ENCODE measurements around the gene TBCA. TPM values are rescaled to one million over a fixed set of nuclear protein-coding genes. Genes with fewer than 3 reads are reported as not detected.

The TBCA gene
- total RNA-seq, 2 experiments from 2014 or later = 168 to 178 TPM

- Mint-ChIP-seq H3K27me3 (no peaks in the 10 kb centered on the region), H3K4me3 (no peak overlapping the region), H3K36me3 (ENCODE audit: low read depth) (no peaks in the 10 kb centered on the region), H3K4me1 (peaks cover 17% of the 10 kb centered on the region), H3K27ac (no peak overlapping the region), H3K9me3 (no peaks in the 10 kb centered on the region)
- no peak for DNase-seq
- ChIA-PET CTCF (no interaction called here), POLR2A (no interaction called here)
These were observed 4.9 kb upstream of the TBCA start for GRCh38 chr5:77781076-77781475.

DNA sequence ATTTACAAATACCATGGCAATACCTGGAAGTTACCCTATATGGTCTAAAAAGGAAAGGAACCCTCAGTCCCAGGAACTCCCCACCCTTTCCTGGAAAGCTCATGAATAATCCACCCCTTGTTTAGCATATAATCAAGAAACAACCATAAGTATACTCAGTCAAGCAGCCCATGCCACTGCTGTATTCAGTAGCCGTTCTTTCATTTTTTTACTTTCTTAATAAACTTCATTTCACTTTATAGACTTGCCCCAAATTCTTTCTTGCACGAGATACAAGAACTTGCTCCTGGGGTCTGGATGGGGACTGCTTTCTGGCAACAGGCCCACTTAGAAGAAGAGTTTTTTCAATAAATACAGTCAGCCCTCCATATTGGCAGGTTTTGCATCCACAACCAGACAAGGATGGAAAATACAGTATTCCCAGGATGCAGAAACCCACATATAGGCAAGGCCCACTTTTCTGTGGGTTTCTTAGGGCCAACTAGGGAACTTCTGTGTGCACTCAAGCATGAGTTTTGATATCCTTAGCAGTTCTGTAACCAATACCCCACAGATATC, 2.8 kb upstream of the TBCA start:
- DNase-seq = no peak
- Mint-ChIP-seq H3K27me3 (no peaks in the 10 kb centered on the region), H3K4me1 (peaks cover 31% of the 10 kb centered on the region), H3K27ac (no peak overlapping the region), H3K36me3 (ENCODE audit: low read depth) (peaks cover 12% of the 10 kb centered on the region), H3K9me3 (no peaks in the 10 kb centered on the region), H3K4me3 (no peak overlapping the region)
- ChIA-PET CTCF (no interaction called here), POLR2A (no interaction called here)

GRCh38 chr5:77778398-77778797, 2.3 kb upstream of the TBCA start:
- Mint-ChIP-seq H3K36me3 (ENCODE audit: low read depth) (peaks cover 17% of the 10 kb centered on the region), H3K27ac (peak overlapping the region; percentile 13), H3K27me3 (no peaks in the 10 kb centered on the region), H3K9me3 (no peaks in the 10 kb centered on the region), H3K4me1 (peaks cover 36% of the 10 kb centered on the region), H3K4me3 (no peak overlapping the region)
- CTCF ChIA-PET = no interaction called here
- DNase-seq = no peak
- POLR2A ChIA-PET = no interaction called here

DNA sequence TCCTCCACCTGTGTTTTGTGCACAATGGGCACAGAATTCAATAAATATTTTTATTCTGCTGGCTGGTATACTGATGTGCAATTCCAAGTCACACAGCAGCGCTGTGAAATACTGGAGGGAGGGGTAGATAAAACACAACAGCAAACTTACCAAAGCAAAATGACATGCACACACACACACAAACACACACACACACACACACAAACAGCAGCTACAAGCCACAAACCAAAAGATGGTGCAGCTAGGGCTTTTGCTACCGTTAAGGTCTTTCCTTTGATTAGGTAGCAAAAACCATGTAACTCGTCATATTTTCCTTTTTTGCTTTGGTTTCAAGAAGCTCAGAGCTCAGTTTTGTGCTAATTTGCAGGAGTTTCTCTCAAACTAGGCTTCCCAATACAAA, 1.8 kb upstream of the TBCA start:
- Mint-ChIP-seq H3K4me1 (peaks cover 40% of the 10 kb centered on the region), H3K36me3 (ENCODE audit: low read depth) (peaks cover 17% of the 10 kb centered on the region), H3K27ac (no peak overlapping the region), H3K4me3 (no peak overlapping the region), H3K27me3 (no peaks in the 10 kb centered on the region), H3K9me3 (no peaks in the 10 kb centered on the region)
- DNase-seq = no peak
- ChIA-PET CTCF (no interaction called here), POLR2A (no interaction called here)

- no peak for DNase-seq
- ChIA-PET POLR2A (interaction anchor here (0.9 kb wide), 1 partner anchor 10 kb away, joined by 3 read pairs; no protein-coding TSS in a partner anchor), CTCF (interaction anchor here (0.7 kb wide), 2 partner anchors 812 to 907 kb away, joined by 3 to 4 read pairs; no protein-coding TSS in a partner anchor)
- H3K9me3 Mint-ChIP-seq = no peaks in the 10 kb centered on the region
- peak overlapping the region; percentile 32 for H3K4me3 Mint-ChIP-seq
- no peaks in the 10 kb centered on the region for H3K27me3 Mint-ChIP-seq
- H3K36me3 Mint-ChIP-seq (ENCODE audit: low read depth) = peaks cover 17% of the 10 kb centered on the region
- H3K27ac Mint-ChIP-seq = peak overlapping the region; percentile 22
- peaks cover 41% of the 10 kb centered on the region for H3K4me1 Mint-ChIP-seq
These were observed 1.2 kb upstream of the TBCA start for GRCh38 chr5:77777281-77777892.

DNA sequence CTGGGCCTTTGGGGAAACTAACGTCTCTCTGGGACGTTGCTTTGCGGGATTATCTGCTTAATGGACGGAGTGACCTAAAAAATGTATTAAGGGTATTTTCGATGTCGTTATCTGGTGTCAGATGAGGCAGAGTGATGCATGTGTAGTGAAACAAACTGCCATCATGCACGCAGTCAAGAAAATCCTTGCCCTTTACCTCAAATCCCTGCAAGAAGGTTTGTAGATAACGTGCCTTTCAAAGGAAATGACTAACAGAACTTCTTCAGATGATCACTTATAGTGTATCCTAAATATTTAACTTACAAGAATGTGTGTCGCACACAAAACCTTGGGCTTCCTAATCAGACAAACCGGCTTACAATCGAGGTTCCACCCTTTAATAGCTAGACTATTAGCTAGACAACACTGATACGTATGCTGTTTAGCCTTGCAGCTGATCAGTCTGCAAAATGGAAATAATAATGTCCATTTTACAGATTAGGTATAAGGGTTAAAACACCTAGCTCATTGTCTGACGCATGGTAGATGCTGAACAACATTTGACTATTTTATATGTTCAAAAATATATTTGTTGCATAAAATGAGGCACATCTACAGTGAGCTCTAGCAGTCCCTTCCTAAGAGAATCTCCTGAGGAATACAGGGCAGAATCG, 541 bp upstream of the TBCA start:
- Mint-ChIP-seq H3K36me3 (ENCODE audit: low read depth) (peaks cover 19% of the 10 kb centered on the region), H3K27me3 (no peaks in the 10 kb centered on the region), H3K4me3 (peak overlapping the region; percentile 91), H3K9me3 (no peaks in the 10 kb centered on the region), H3K27ac (peak overlapping the region; percentile 97), H3K4me1 (peaks cover 45% of the 10 kb centered on the region)
- POLR2A ChIA-PET = interaction anchor here (0.9 kb wide), 1 partner anchor 10 kb away, joined by 3 read pairs; no protein-coding TSS in a partner anchor
- no peak for DNase-seq
- CTCF ChIA-PET = interaction anchor here (0.6 to 0.7 kb wide), 3 partner anchors 813 to 1039 kb away, joined by 3 to 4 read pairs (median 3); no protein-coding TSS in a partner anchor

- Mint-ChIP-seq H3K27ac (peak overlapping the region; percentile 97), H3K4me3 (peak overlapping the region; percentile 84), H3K4me1 (peaks cover 53% of the 10 kb centered on the region), H3K36me3 (ENCODE audit: low read depth) (peaks cover 27% of the 10 kb centered on the region), H3K9me3 (no peaks in the 10 kb centered on the region), H3K27me3 (no peaks in the 10 kb centered on the region)
- DNase-seq = no peak
- CTCF ChIA-PET = interaction anchor here (1.4 kb wide), 1 partner anchor 283 kb away, joined by 5 read pairs; the partner anchor contains the start of gene WDR41
- POLR2A ChIA-PET = interaction anchor here (0.7 to 1.7 kb wide), 9 partner anchors 23 to 745 kb away, joined by 3 to 6 read pairs (median 4); partner anchors contain the start of genes AGGF1, AP3B1 and SCAMP1
These were observed 954 bp downstream of the TBCA start for GRCh38 chr5:77774981-77775789.

DNA sequence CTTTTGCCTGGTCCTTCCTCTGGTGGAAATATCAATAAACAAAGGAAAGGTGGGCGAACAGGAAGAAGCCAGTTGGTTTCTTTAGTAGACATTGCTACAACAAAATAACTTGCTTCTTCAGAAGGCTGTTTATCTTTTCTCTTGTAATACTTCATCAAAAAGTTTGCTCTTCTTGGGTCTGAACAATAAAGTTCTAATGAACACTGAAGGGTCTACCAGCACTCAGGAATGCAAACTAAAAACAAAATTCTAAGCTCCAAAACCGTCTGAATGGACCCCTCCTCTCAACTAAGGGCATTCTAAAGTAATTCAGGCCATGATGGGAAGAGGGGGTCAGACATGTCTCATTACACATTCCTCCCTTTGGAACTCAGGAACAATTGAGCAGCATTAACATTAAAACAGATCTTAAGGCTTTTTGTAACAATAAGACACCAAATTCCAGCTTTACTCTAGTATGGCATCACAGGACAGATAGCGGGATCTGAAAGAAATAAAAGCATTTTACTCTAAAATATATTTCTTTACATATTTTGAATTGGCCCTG, 2.3 kb downstream of the TBCA start:
- no peaks in the 10 kb centered on the region for H3K9me3 Mint-ChIP-seq
- H3K4me1 Mint-ChIP-seq = peaks cover 54% of the 10 kb centered on the region
- DNase-seq = no peak
- H3K36me3 Mint-ChIP-seq (ENCODE audit: low read depth) = peaks cover 32% of the 10 kb centered on the region
- H3K4me3 Mint-ChIP-seq = no peak overlapping the region
- CTCF ChIA-PET = no interaction called here
- H3K27ac Mint-ChIP-seq = no peak overlapping the region
- POLR2A ChIA-PET = no interaction called here
- H3K27me3 Mint-ChIP-seq = no peaks in the 10 kb centered on the region

DNA sequence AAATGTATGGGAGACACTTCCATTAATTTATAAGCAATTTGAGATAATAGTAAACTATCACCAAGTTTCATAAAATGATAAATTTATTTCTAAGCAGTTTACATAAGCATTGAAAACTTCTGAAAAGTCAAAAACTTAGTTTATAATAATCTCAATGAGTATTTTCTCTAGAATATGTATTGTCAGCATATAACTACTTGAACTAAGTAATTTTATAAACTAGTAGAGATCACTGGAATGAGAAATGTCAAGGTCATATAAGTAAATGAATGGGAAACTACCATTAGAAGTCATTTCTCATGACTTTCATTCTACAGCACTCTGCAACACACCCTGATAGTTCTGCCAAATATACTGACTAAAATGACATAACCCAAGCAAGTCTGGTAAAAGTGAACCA, 3.4 kb downstream of the TBCA start:
- no peak for DNase-seq
- ChIA-PET POLR2A (no interaction called here), CTCF (no interaction called here)
- H3K36me3 Mint-ChIP-seq (ENCODE audit: low read depth) = peaks cover 39% of the 10 kb centered on the region
- no peak overlapping the region for H3K4me3 Mint-ChIP-seq
- H3K4me1 Mint-ChIP-seq = peaks cover 49% of the 10 kb centered on the region
- H3K9me3 Mint-ChIP-seq = no peaks in the 10 kb centered on the region
- no peak overlapping the region for H3K27ac Mint-ChIP-seq
- no peaks in the 10 kb centered on the region for H3K27me3 Mint-ChIP-seq

GRCh38 chr5:77771452-77771851, 4.7 kb downstream of the TBCA start:
- Mint-ChIP-seq H3K9me3 (no peaks in the 10 kb centered on the region), H3K4me1 (peaks cover 42% of the 10 kb centered on the region), H3K4me3 (no peak overlapping the region), H3K36me3 (ENCODE audit: low read depth) (peaks cover 49% of the 10 kb centered on the region), H3K27ac (no peak overlapping the region), H3K27me3 (no peaks in the 10 kb centered on the region)
- POLR2A ChIA-PET = no interaction called here
- no peak for DNase-seq
- CTCF ChIA-PET = no interaction called here

DNA sequence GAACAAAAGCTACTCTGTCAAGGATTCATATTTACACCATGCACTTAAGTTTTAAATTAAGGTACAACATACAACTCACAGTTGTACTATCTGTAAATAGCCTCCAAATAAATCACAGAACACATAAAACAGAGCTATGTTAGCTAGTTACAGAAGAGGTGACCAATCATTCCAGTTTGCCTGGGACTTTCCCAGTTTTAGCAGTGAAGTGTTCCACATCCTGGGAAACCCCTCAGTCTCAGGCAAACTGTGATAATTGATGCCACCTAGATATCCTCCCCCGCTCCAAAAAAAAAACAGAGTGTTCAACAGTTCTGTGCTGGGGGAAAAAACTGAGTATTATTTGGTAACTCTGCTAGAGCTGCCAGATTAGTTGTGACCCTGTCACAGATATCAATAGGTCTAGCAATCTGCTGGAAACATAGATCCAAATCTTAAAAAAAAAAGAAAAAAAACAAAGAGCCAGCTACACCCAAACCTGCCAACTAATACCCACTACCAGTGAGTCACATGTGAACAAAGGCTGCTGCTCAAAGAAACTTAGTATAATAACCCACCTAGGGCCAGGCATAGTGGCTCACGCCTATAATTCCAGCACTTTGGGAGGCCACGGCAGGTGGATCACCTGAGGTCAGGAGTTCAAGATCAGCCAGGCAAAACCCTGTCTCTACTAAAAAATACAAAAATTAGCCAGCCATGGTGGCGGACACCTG, 5.7 kb downstream of the TBCA start:
- ChIA-PET POLR2A (no interaction called here), CTCF (interaction anchor here (0.7 kb wide), 1 partner anchor 239 kb away, joined by 5 read pairs; no protein-coding TSS in a partner anchor)
- Mint-ChIP-seq H3K27ac (no peak overlapping the region), H3K9me3 (no peaks in the 10 kb centered on the region), H3K4me1 (peaks cover 40% of the 10 kb centered on the region), H3K27me3 (no peaks in the 10 kb centered on the region), H3K4me3 (no peak overlapping the region), H3K36me3 (ENCODE audit: low read depth) (peaks cover 55% of the 10 kb centered on the region)
- no peak for DNase-seq

DNA sequence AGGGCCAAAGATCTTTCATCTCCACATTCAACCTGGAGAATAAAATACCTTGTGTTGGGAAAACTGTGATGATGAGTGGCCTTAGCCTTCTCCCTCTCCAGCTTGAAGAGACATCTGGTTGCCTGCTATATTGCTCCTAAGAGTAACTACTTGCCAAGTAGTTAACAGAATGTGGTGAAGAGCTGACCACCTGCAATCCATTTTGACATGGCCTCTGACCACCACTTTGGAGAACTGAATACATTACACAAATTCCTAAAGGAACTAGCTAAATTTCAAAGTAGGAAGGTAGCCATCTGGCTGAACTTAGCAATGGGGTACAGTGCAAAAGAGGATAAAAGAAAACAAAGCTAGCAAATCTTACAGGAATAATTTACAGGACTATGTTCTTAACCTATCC, 7.2 kb downstream of the TBCA start:
- Mint-ChIP-seq H3K27ac (no peak overlapping the region), H3K36me3 (ENCODE audit: low read depth) (peaks cover 52% of the 10 kb centered on the region), H3K27me3 (no peaks in the 10 kb centered on the region), H3K4me3 (no peak overlapping the region), H3K9me3 (no peaks in the 10 kb centered on the region), H3K4me1 (peaks cover 27% of the 10 kb centered on the region)
- CTCF ChIA-PET = no interaction called here
- DNase-seq = no peak
- POLR2A ChIA-PET = no interaction called here

All from activated CD4-positive, alpha-beta memory T cell treated with anti-CD3 and anti-CD28 coated beads, Interleukin-2, amount 10 ng/mL, durations not matched to agents 7 days and 5 days (primary cell).